NCI-H2196 treated with DMSO at 0.1 percent for 48 hours (cell line): ENCODE results near the gene CERK.
"Not testable (repeated sequence)": the region's sequence is repeated elsewhere in the genome, so short reads cannot be mapped to it uniquely, and the experiment has no call there.

Source experiments
- DNase-seq: peaks from one replicate; lab custom pipeline; 2025; ENCODE audit not compliant: unreplicated experiment; lab: John Stamatoyannopoulos, UW

Gene CERK

DNA sequence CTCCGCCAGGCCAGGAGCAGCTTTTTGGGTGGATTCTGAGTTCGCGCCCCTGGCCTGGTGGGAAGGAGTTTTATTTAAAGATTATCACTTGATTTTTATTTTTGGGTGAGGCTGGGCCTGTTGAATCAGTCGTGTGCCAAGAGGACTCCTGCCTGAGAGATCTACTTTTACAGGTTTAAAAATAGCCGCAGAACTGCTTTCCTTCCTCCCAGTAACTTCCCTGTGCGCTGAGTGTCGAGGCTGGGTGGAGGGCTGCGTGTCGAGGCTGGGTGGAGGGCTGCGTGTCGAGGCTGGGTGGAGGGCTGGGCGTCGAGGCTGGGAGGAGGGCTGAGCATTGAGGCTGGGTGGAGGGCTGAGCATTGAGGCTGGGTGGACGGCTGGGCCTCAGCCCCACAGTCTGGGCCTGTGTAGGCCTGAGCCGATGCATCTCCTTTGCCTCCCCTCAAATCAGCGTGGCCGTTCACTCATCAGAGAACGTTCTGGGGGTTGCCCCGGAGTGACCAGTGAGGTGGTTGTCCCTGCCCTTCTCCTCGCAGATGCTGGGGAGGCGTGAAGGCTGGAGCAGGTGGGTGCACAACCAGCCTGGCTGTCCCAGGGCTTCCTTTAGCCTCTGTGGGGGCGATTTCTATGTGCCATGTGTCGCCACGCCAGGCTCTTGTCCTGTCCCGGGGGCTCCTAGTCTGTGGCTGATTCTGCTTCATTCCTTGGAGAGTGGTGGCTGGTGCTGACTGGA lies 87.8 kb downstream of the CERK start:
- no peak for DNase-seq

DNA sequence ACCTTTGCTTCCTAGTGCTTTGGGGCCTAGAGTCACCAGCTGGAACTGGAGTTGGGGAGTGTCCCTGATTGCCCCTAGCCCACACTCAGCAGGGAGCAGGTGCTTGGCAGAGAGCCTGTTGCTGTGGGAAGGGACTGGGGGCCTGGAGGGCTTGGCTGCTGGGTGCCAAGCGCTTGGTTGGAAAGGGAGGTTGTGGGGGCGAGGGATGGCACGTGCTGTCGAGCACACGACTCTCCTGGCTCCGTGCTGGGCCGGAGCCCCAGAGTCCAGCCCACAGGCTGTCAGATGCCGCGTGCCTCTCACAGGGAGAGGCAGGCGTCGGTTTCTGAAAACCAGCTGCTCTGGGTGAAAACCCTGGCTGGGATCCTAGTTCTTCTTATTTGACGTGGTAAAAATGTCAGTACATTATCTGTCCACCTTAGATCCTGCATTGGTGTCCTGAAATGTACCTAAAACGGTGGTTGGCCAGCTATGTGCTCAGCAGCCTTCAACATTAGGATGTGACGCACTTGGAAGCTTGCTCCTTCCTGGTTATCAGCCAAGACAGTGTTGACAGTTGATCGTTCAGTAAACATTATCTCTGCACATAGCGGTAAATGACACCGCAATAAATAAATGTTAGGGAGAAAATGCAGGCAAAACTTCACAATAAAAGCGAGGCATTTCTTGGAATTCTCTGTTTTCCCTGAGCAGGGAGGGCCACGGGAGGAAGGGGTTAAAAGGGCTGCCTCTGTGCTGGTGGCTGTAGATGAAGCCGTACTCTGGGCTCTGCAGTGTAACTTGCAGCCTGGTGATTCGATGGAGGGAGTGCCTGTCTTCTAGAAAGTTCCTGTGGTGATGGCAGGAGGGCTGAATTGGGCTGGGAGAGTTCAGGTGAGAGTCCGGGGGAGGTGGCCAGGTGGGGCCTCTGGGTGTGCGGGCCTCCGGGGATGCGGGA lies 88.6 kb downstream of the CERK start:
- peak; percentile 90 for DNase-seq

DNA sequence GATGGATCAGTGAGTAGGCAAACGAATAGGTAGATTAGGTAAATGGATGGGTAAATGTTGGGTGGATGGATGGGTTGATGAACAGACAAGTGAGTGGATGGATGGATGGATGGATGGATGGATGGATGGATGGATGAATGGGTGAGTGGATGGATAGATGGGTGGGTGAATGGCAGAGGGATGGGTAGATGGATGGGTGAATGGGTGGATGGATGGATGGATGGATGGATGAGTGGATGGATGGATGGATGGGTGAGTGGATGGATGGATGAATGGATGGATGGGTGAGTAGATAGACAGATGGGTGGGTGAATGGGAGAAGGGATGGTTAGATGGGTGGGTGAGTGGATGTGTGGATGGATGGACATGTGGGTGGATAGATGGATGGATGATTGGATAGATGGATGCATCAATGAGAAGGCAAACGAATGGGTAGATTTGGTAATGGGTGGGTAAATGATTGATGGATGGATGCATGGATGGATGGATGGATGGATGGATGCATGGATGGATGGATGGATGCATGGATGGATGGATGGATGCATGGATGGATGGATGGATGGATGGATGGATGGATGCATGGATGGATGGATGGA lies 89.7 kb downstream of the CERK start:
- DNase-seq = not testable (repeated sequence)

DNA sequence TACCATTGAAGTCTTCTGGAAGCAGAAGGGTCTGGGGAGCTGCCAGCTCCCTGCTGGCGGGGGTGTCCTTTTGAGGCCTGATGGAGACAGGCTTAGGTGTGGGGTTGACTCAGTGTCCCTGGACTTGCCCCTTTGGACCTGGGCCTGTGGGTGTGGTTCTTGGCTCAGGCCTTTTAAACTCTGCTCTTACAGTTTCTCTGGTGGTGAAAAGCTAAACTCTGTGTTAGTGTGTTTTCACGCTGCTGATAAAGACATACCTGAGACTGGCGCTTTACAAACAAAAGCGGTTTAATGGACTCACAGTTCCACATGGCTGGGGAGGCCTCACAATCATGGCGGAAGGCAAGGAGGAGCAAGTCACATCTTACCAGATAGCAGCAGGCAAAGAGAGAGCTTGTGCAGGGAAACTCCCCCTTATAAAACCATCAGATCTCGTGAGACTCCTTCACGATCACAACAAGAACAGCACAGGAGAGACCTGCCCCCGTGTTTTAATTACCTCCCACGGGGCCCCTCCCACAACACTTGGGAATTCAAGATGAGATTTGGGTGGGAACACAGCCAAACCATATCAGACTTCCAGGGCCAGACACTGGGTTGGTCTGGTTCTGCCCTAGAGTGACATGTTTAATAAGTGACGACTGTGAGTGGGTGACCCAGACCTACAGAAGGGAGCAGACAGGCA lies 91.4 kb downstream of the CERK start:
- DNase-seq = no peak

DNA sequence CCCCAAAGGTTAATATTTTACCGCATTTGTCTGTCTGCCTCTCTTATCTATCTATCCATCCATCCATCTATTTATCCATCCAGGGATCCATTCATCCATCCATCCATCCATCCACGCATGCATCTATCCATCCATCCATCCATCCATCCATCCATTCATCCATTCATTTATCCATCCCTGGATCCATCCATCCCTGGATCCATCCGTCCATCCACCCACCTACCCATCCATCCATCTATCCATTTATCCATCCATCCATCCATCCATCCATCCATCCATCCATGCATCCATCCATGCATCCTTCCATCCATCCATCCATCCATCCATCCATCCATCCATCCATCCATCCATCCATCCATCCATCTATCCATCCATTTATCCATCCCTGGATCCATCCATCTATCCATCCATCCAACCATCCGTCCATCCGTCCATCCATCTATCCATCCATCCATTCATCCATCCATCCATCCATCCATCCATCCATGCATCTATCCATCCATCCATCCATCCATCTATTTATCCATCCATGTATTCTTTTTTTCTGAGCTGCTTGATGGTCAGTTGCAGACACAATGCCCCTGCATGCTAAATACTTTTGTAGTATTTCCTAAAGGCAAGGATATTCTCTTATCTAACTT lies 95.1 kb downstream of the CERK start:
- not testable (repeated sequence) for DNase-seq

DNA sequence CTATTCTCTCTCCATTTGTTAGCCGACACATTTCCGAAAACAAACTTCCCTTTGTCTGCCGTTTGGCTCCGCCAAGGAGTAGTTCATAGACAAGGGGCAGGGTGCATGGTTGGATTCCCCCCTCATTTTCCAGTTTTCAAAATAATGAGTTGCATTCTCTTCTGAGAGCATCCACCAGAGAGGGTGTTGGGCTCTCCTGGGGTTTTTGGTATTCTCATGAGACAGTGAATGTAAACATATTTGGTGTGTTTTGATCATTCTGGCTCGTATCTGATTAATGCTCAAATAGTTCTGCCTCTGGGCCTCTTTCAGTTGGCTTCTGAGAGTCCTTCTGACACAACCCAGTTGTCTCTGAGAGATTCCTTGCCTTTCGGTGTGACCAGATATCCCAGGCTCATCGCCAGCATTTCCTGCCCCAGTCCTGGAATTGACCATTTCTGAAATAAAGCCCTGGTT lies 96.2 kb downstream of the CERK start:
- DNase-seq = no peak

DNA sequence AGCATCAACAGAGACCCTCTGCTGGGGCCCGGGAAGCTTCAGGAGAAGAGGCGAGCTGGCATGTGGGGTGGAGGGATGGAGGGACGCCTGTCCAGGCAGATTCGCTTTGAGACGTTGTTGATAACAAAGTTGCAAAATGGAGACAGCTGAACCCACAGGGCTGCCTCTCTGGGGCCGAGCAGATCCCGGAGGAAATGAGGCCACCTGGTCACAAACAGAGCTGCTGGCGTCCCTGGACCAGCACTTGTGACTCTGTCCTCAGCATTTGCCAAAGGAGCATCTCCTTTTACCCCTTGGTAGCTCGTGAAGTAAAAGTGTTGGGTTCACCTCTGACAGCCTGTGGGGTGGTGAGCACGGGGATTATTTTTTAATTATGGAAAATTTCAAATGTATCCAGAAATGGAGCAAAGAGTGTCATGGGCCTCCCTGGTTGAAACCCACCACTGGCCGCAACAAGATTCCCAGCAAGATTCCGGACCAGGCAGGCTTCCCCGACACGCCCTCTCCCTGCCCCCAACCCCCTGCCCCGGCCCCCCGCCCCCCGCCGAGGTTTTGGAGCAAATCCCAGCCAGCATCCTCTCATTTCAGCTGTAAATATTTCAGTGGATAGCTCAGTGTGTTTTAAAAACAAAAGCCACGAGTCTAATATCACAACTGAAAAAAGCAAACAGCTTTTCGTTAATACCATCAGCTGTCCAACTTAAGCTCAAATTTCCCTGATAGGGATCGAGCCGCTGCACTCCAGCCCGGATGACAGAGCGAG lies 97.6 kb downstream of the CERK start:
- no peak for DNase-seq

GRCh38 chr22:46639843-46640242 lies 98.2 kb downstream of the CERK start:
- no peak for DNase-seq

GRCh38 chr22:46638601-46639431 lies 99.2 kb downstream of the CERK start:
- peak; percentile 13 for DNase-seq

GRCh38 chr22:46637711-46638600 lies 100.1 kb downstream of the CERK start:
- no peak for DNase-seq

- no peak for DNase-seq
Observed at GRCh38 chr22:46636221-46637002, 101.6 kb downstream of the CERK start.

DNA sequence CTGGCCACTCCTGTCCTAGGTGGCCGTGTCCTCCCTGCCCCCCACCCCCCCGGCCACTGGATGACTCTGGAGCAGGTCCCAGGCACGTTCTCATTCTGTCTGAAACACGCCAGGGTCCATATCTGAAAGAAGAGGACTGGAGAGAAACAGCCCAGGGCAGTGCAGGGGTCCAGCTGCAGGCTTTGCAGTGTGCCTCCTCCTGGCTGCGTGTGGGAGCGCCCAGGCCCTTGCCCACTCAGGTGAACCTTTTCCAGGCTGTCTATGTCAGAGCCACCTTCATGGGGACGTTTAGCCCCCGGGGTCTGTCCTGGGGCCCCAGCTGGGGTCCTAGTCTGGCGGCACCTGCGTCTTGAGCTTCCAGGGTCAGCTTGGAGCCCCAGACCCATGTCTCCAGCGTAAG lies 102.3 kb downstream of the CERK start:
- DNase-seq = no peak

GRCh38 chr22:46634973-46635685 lies 102.9 kb downstream of the CERK start:
- DNase-seq = not testable (repeated sequence)
